NOMO-1 treated with DMSO at 0.1 percent for 48 hours (cell line): ENCODE measurements around the gene INPP5K.
"Not testable (repeated sequence)": the region's sequence is repeated elsewhere in the genome, so short reads cannot be mapped to it uniquely, and the experiment has no call there.

ENCODE experiments used
- DNase-seq: peaks from one replicate; lab custom pipeline; 2025; ENCODE audit not compliant: unreplicated experiment; lab: John Stamatoyannopoulos, UW

The INPP5K gene

DNA sequence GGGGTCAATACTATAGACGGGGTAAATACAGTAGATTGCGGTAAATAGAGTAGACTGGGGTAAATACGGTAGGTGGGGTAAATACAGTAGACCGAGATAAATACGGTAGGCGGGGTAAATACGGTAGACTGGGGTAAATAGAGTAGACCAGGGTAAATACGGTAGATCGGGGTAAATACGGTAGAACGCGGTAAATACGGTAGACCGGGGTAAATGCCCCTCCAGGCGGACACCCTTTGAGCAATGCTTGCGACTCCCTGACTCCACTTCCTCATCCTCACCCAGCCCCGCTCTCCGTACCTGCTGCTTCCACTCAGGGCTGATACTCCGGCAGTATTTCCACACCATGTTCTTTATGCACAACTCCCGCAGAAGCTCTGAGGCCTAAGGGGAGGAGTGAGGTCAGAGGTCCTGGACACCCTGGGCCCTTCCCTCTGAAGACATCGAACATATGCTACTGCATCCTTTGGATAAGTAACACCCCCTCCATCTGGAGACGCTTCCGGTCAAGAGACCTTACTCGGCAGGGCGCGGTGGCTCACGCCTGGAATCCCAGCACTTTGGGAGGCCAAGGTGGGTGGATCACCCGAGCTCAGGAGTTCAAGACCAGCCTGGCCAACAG is 47.1 kb downstream of the INPP5K start:
- DNase-seq = no peak

DNA sequence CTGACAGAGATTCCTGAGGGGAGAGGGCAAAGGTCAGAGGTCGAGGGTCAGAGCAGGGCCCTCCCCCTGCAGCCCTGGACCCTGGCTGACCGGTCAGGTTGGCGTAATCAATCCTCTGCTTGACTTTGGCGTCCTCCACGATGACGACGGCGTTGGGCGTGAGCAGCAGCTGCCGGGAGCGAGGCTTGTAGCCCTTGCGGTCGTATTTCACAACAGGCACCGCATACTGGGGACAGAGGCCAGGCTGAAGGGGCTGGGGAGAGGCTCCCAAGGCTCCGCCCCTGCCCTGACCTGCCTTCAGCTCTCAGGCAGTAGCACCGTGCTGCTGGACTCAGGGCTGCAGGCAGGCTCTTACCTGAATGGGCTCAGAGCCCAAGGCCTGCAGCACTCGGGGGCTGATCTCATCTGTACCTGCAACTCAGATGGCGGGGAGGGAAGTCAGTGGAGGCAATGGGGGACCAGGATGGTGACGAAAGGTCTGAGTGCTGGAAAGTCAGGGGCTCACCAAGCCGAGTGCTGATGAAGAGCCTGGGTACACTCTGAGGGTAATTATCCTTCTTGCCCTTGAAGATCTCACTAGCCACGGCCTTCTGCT is 48.4 kb downstream of the INPP5K start:
- DNase-seq = peak; percentile 90

- no peak for DNase-seq
Observed at GRCh38 chr17:1467258-1467657, 49.2 kb downstream of the INPP5K start.

DNA sequence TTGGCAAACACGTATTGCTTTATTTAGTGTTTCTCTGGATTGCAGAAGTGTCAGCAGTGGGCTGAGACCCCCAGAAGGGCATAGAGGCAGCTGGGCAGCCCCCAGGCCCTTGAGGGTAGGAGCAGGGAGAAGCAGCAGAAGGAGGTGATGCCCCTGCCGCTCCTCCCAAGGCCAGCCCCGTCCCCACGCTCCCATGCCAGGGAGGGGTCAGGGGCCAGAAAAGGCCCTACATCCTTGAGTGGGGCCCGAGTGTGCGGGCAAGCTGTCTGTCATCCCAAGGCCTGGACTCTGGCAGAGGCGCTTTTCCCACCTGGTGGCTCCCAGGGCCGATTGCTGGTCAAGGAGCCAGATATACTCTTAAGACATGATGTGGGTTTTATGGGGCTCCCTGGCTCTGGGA is 52.2 kb downstream of the INPP5K start:
- no peak for DNase-seq

- peak; percentile 4 for DNase-seq
Observed at GRCh38 chr17:1462164-1463112, 54.0 kb downstream of the INPP5K start.

GRCh38 chr17:1461198-1461944 is 55.0 kb downstream of the INPP5K start:
- DNase-seq = peak; percentile 19

DNA sequence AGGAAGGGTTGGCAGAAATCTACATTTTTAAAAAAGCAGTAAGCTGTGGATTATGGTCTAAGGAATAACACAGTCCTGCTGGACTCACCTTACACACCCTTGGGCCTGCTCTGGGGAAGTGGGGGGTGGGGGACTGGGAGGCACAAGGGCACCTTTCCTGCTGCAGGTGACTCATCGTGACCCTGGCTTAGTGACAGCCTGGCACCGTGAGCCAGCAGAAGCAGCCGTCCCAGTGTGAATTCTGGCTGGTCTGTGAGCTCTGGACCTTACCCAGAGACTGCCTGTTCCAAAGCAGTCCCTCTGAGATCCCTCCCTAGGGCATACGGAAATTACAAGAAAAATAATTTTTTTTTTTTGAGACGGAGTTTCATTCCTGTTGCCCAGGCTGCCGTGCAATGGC is 56.2 kb downstream of the INPP5K start:
- no peak for DNase-seq

DNA sequence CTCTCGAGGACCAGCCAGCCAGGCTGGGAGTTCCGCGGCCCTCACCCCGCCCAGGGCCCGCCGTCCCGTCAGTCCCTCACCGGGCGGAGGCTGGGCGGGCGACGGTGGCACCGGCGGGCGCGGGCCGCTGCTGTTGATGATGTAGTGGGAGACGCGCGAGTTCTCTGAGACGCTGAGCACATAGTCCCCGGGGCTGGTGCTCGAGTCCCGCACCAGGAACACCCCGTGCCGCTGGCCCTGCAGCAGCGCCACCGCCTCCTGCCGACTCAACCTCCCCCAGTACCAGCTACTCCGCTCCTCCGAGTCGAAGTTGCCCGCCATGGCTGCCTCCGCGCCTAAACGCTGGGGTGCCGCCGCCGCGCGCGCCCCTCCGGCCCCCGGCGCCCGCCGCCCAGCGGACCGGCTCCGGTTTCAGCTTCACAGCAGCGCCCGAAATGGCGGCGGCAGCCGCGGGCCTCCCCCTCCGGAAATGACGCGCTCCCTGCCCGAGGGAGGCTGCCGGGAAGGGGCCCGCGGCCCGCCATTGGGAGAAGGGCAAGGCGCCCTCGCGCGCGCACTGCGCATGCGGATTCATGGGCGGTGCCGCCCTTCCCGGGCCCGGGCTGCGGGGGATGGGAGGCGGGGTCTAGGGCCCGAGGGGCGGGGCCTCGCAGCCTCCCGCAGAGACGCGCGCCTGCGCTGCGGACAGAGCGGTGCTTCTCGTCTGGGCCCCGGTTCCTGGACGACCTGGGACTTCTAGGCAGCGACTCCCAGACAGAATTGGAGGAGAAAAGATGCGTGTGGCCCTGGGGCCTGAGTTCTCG is 60.4 kb downstream of the INPP5K start, which contains the start of gene CRK:
Gene CRK (minus strand): TSS at position 436 of the 803 bp plus-strand sequence. CDS start 115 bp downstream, at position 321.
- peak; percentile 87 for DNase-seq

DNA sequence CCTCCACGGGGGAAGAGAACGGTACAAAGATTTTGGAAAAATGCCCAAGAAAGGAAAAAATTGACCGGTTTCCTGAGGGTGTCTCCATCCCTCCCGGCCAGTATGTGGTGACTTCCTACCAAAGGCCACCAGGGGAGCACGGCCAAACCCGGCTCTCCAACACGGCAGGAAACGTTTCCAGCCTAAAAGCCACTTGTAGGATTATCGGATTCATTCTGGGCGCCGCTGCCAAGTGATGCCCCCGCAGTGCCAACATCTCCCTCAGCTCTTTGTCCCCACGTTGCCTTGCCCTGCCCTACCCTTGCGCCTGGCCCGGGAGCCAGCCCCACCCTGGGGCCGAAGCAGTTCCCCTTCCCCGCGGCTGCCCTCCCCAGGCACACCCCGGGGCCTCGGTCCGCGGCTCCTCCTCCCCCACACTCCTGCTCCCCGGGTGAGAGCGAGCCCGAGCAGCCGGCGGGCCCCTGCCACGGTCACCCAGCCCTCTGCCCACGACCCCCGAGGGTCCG is 61.1 kb downstream of the INPP5K start:
- DNase-seq = peak; percentile 45

DNA sequence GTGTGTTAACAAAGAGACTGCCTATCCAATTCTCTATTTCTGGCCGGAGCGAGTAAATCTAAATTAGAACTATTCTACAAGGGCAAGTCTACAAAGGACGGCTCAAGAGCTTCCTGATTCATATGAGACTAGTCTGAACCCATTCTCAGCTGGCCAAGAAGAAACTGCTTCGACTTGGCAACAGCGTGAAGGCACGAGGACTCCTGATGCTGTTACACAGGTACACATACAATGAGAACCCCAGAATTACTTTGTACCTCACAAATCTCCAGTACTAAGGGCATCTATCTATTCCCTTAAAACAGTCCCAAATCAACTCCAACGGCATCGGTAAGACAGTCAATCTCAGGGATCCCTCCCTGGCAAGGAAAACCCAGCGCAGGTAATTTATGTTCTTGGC is 61.9 kb downstream of the INPP5K start:
- no peak for DNase-seq

DNA sequence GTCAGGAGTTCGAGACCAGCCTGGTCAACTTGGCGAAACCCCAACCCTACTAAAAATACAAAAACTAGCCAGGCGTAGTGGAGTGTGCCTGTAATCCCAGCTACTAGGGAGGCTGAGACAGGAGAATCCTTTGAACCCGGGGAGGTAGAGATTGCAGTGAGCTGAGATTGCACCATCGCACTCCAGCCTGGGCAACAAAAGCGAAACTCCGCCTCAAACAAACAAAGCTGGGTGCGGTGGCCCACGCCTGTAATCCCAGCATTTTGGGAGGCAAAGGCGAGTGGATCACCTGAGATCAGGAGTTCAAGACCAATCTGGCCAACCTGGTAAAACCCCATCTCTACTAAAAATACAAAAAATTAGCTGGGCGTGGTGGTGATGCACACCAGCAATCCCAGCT is 62.7 kb downstream of the INPP5K start:
- not testable (repeated sequence) for DNase-seq

- DNase-seq = no peak
Observed at GRCh38 chr17:1452836-1453235, 63.6 kb downstream of the INPP5K start.

- DNase-seq = not testable (repeated sequence)
Observed at GRCh38 chr17:1450261-1450660, 66.2 kb downstream of the INPP5K start.

DNA sequence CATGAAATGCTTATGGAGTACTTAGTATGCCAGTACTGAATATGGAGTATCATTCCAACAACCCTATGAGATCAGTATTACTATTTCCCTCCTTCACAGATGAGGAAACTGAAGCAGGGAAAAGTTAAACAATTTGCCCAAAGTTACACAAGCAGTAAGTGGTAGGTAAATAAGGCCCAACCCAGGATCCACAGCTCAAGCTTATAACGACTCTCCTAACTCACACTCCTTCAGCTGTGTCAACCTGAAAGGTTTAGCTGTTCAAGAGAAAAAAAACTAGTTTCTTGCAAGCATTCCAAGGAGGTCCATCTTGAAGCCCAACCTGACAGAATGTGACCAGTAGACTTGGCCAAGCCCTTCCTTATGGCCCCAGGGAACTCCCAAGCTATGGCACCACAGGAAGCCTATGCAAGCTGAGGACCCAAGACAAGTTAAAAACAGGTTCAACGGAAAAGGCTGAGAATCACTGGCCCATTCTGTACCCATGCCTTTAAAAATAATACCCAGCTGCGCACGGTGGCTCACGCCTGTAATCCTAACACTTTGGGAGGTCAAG is 66.9 kb downstream of the INPP5K start:
- DNase-seq = no peak

GRCh38 chr17:1447052-1447451 is 69.4 kb downstream of the INPP5K start:
- DNase-seq = no peak

DNA sequence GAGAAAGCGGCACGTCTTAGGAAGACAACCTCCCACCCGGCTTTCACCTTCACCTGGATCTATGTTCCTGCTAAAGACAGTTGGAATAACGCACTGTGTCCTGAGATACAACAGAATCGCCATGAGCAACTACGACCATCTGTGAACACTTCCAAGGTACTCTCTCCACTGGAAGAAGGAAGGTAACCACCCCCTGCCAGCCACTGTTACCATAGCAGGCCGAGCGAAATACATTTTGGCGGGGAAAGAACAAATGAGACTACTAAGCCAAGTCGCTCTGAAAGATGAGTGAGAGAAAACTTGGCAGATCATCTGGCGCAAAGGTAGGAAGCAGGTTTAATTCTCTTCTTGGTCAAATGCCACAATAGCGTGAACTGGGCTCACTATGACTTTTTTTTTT is 70.2 kb downstream of the INPP5K start:
- no peak for DNase-seq

GRCh38 chr17:1445695-1446094 is 70.7 kb downstream of the INPP5K start:
- not testable (repeated sequence) for DNase-seq
